Hematopoietic multipotent progenitor cell treated with erythropoietin and hydrocortisone succinate and interleukin-3 and kit ligand, for 8 days (in vitro differentiated cells): Measurements from ENCODE around the gene ZNF689.

Experiments
- DNase-seq: peaks from one replicate; pipeline ENCODE4 v3.0.0-alpha.2; 2015

The ZNF689 gene

GRCh38 chr16:30559690-30560089 lies 50.5 kb downstream of the ZNF689 start:
- DNase-seq = no peak

GRCh38 chr16:30558789-30559377 lies 51.3 kb downstream of the ZNF689 start:
- no peak for DNase-seq

GRCh38 chr16:30557957-30558788 lies 52.0 kb downstream of the ZNF689 start, which contains the start of gene ZNF764:
Gene ZNF764, minus strand, starts transcription at chr16:30558374. Its CDS starts 192 bp downstream, at chr16:30558182.
- peak; percentile 99 for DNase-seq

- DNase-seq = peak; percentile 27
Observed at GRCh38 chr16:30557707-30557956, 52.6 kb downstream of the ZNF689 start.

- no peak for DNase-seq
Observed at GRCh38 chr16:30556125-30556473, 54.1 kb downstream of the ZNF689 start.

- no peak for DNase-seq
Observed at GRCh38 chr16:30555315-30556124, 54.7 kb downstream of the ZNF689 start.

GRCh38 chr16:30554557-30555314 lies 55.5 kb downstream of the ZNF689 start:
- DNase-seq = no peak

GRCh38 chr16:30553393-30553899 lies 56.7 kb downstream of the ZNF689 start:
- no peak for DNase-seq

GRCh38 chr16:30552956-30553355 lies 57.2 kb downstream of the ZNF689 start:
- no peak for DNase-seq
